Astrocyte (in vitro differentiated cells and primary cell): ENCODE data around the gene LPAR4. TPM values are rescaled to one million over a fixed set of nuclear protein-coding genes. Genes with fewer than 3 reads are reported as not detected.

Experiments used
- DNase-seq: peaks from one replicate; pipeline ENCODE4 v3.0.0-alpha.2; 2010; ENCODE audit warnings: low read depth
- FAIRE-seq: peaks from 2 replicates; lab custom pipeline; 2011; peaks lifted over from hg19 to GRCh38; lab: Jason Lieb, UNC
- H2AFZ ChIP-seq: 2 replicates; pipeline ENCODE4 v1.6.0; 2012; ENCODE audit warnings: low read depth, low read length, inconsistent platforms
- H3K27ac ChIP-seq: 2 replicates; pipeline ENCODE4 v1.5.1; 2011; ENCODE audit warnings: low read depth, low read length, inconsistent platforms
- H3K27me3 ChIP-seq: 2 replicates; pipeline ENCODE4 v1.6.0; 2011; ENCODE audit warnings: low read length, inconsistent platforms; ENCODE audit not compliant: insufficient read depth
- H3K36me3 ChIP-seq: 2 replicates; pipeline ENCODE4 v1.5.1; 2011; ENCODE audit warnings: low read length, inconsistent platforms; ENCODE audit not compliant: insufficient read depth
- H3K4me1 ChIP-seq: 2 replicates; pipeline ENCODE4 v1.5.1; 2011; ENCODE audit warnings: low read length, inconsistent platforms; ENCODE audit not compliant: insufficient read depth
- H3K4me2 ChIP-seq: 2 replicates; pipeline ENCODE4 v1.6.0; 2012; ENCODE audit warnings: low read length, inconsistent platforms
- H3K4me3 ChIP-seq: 2 replicates; pipeline ENCODE4 v1.5.1; 2011; ENCODE audit warnings: low read depth, mild to moderate bottlenecking, low read length, inconsistent platforms; ENCODE audit not compliant: insufficient read depth
- H3K79me2 ChIP-seq: 2 replicates; pipeline ENCODE4 v1.6.0; 2012; ENCODE audit warnings: mild to moderate bottlenecking, low read length, inconsistent platforms; ENCODE audit not compliant: insufficient read depth
- H3K9ac ChIP-seq: 2 replicates; pipeline ENCODE4 v1.6.0; 2012; ENCODE audit warnings: mild to moderate bottlenecking, low read length, inconsistent platforms
- H3K9me3 ChIP-seq: 2 replicates; pipeline ENCODE4 v1.5.1; 2012; ENCODE audit warnings: low read depth, mild to moderate bottlenecking, low read length, inconsistent platforms; ENCODE audit not compliant: insufficient read depth
- H4K20me1 ChIP-seq: 2 replicates; pipeline ENCODE4 v1.6.0; 2012; ENCODE audit warnings: low read length, inconsistent platforms; ENCODE audit not compliant: insufficient read depth
- H3K27ac Mint-ChIP-seq: one replicate; pipeline ENCODE4 v1.8.0; 2021; ENCODE audit warnings: mild to moderate bottlenecking, mixed read lengths; ENCODE audit not compliant: unreplicated experiment
- H3K27me3 Mint-ChIP-seq: one replicate; pipeline ENCODE4 v1.8.0; 2021; ENCODE audit warnings: low read depth, mixed read lengths; ENCODE audit not compliant: unreplicated experiment
- H3K36me3 Mint-ChIP-seq: one replicate; pipeline ENCODE4 v1.8.0; 2021; ENCODE audit warnings: low read depth, mixed read lengths; ENCODE audit not compliant: unreplicated experiment
- H3K4me1 Mint-ChIP-seq: one replicate; pipeline ENCODE4 v1.8.0; 2021; ENCODE audit warnings: low read depth, mixed read lengths; ENCODE audit not compliant: unreplicated experiment
- H3K4me3 Mint-ChIP-seq: one replicate; pipeline ENCODE4 v1.8.0; 2021; ENCODE audit warnings: mild to moderate bottlenecking, moderate library complexity, mixed read lengths; ENCODE audit not compliant: unreplicated experiment
- H3K9me3 Mint-ChIP-seq: one replicate; pipeline ENCODE4 v1.8.0; 2021; ENCODE audit warnings: mild to moderate bottlenecking, mixed read lengths; ENCODE audit not compliant: unreplicated experiment
- CTCF ChIP-seq: IDR thresholded peaks from 2 replicates; pipeline ENCODE4 v1.5.1; 2011; ENCODE audit warnings: low read depth, mild to moderate bottlenecking, inconsistent platforms, low read length, moderate library complexity; ENCODE audit not compliant: insufficient read depth
- EZH2 ChIP-seq: IDR thresholded peaks from 2 replicates; pipeline ENCODE4 v1.6.1; 2012; ENCODE audit warnings: mild to moderate bottlenecking, low read length, inconsistent platforms; ENCODE audit not compliant: insufficient read depth
- total RNA-seq: library from RNA; stranded (reverse); gene quantifications from 2 replicates; pipeline ENCODE4 v1.2.1, GENCODE V29; 2021

The LPAR4 gene
- total RNA-seq, 1 donor from 2014 or later, result 4.8 TPM

- Histone ChIP-seq H3K79me2 (no peaks in the 10 kb centered on the region), H3K9me3 (no peaks in the 10 kb centered on the region), H2AFZ (no peak overlapping the region), H3K4me3 (no peak overlapping the region), H3K27ac (no peak overlapping the region), H3K9ac (no peak overlapping the region), H4K20me1 (no peaks in the 10 kb centered on the region), H3K36me3 (no peaks in the 10 kb centered on the region), H3K27me3 (no peaks in the 10 kb centered on the region), H3K4me1 (no peaks in the 10 kb centered on the region), H3K4me2 (no peak overlapping the region)
- DNase-seq (no peak), FAIRE-seq (no peak)
- Mint-ChIP-seq H3K36me3 (no peaks in the 10 kb centered on the region), H3K4me3 (no peak overlapping the region), H3K9me3 (peaks cover 1% of the 10 kb centered on the region), H3K4me1 (no peaks in the 10 kb centered on the region), H3K27me3 (no peaks in the 10 kb centered on the region), H3K27ac (no peak overlapping the region)
- TF ChIP-seq CTCF (no peak), EZH2 (no peak)
These were observed 11.6 kb downstream of the LPAR4 start for GRCh38 chrX:78759081-78759480.

- H3K36me3 Mint-ChIP-seq, result no peaks in the 10 kb centered on the region
- no peak overlapping the region for H3K4me3 Mint-ChIP-seq
- H3K27ac Mint-ChIP-seq, result no peak overlapping the region
- TF ChIP-seq CTCF (no peak), EZH2 (no peak)
- no peak overlapping the region for H2AFZ ChIP-seq
- H3K27me3 Mint-ChIP-seq, result no peaks in the 10 kb centered on the region
- H3K4me3 ChIP-seq, result no peak overlapping the region
- no peak overlapping the region for H3K27ac ChIP-seq
- H3K79me2 ChIP-seq, result no peaks in the 10 kb centered on the region
- no peaks in the 10 kb centered on the region for H3K27me3 ChIP-seq
- H3K36me3 ChIP-seq, result no peaks in the 10 kb centered on the region
- H3K4me2 ChIP-seq, result no peak overlapping the region
- no peaks in the 10 kb centered on the region for H3K9me3 Mint-ChIP-seq
- H3K4me1 Mint-ChIP-seq, result peaks cover 9% of the 10 kb centered on the region
- DNase-seq (no peak), FAIRE-seq (no peak)
- no peaks in the 10 kb centered on the region for H3K4me1 ChIP-seq
- H3K9me3 ChIP-seq, result no peaks in the 10 kb centered on the region
- no peaks in the 10 kb centered on the region for H4K20me1 ChIP-seq
- H3K9ac ChIP-seq, result no peak overlapping the region
These were observed 21.7 kb downstream of the LPAR4 start for GRCh38 chrX:78769101-78769755.

GRCh38 chrX:78769946-78770345, 22.4 kb downstream of the LPAR4 start:
- no peak for TF ChIP-seq EZH2
- TF ChIP-seq CTCF, result no peak
- H3K4me1 ChIP-seq, result no peaks in the 10 kb centered on the region
- Mint-ChIP-seq H3K27me3 (no peaks in the 10 kb centered on the region), H3K9me3 (no peaks in the 10 kb centered on the region), H3K4me3 (no peak overlapping the region), H3K27ac (no peak overlapping the region), H3K36me3 (no peaks in the 10 kb centered on the region), H3K4me1 (peaks cover 9% of the 10 kb centered on the region)
- H3K79me2 ChIP-seq, result no peaks in the 10 kb centered on the region
- H3K27ac ChIP-seq, result no peak overlapping the region
- FAIRE-seq, result no peak
- no peaks in the 10 kb centered on the region for H3K36me3 ChIP-seq
- no peak overlapping the region for H2AFZ ChIP-seq
- no peaks in the 10 kb centered on the region for H3K9me3 ChIP-seq
- no peak overlapping the region for H3K9ac ChIP-seq
- no peak overlapping the region for H3K4me2 ChIP-seq
- DNase-seq, result no peak
- no peaks in the 10 kb centered on the region for H4K20me1 ChIP-seq
- H3K27me3 ChIP-seq, result no peaks in the 10 kb centered on the region
- H3K4me3 ChIP-seq, result no peak overlapping the region
